PC-3 (cell line): ENCODE results near the gene ABAT.

Experiments
- CTCF ChIP-seq: fragments of 300-600 bp; sonication (generic); conservative IDR thresholded peaks from 2 replicates; pipeline ENCODE4 v1.5.1; 2017; ENCODE audit warnings: antibody characterized with exemption, low read depth, mild to moderate bottlenecking, low read length
- EZH2 ChIP-seq: fragments of 300-600 bp; sonication (generic); IDR thresholded peaks from one replicate; pipeline ENCODE4 v1.6.1; 2017; ENCODE audit warnings: antibody characterized with exemption, mild to moderate bottlenecking, low read length; ENCODE audit not compliant: unreplicated experiment
- EZH2phosphoT487 ChIP-seq: fragments of 300-600 bp; sonication (generic); IDR thresholded peaks from 2 replicates; pipeline ENCODE4 v1.6.1; 2018; ENCODE audit warnings: mild to moderate bottlenecking, antibody characterized with exemption, low read length, borderline replicate concordance

DNA sequence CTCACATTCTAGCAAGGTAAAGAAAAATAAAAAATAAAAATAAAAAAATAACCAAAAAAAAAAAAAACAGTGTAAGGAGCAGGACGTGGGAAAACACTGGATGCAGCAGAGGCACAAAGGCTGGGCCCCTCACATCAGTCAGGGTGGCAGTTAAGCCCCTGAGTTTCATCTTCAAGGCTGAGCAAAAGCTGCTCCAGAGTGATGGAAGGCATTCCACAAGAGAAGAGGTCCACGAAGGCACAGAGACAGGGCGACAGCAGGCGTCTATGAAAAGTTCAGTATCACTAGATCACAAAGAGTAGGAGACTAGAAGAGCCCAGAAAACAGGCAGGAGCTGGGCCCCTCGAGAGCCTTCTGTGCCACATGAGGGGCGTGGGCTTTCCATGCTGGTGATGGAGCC is 111.0 kb downstream of the ABAT start:
- TF ChIP-seq CTCF, result no peak
- no peak for TF ChIP-seq EZH2phosphoT487
- TF ChIP-seq EZH2, result no peak
